Ishikawa (cell line): ENCODE data around the gene POFUT1.

Experiments used
- CREB1 ChIP-seq: IDR thresholded peaks from 2 replicates; pipeline ENCODE4 v1.6.1; 2012; ENCODE audit warnings: low read depth
- EP300 ChIP-seq: IDR thresholded peaks from 2 replicates; pipeline ENCODE4 v1.6.1; 2012; ENCODE audit warnings: borderline replicate concordance
- FOXM1 ChIP-seq: IDR thresholded peaks from 2 replicates; pipeline ENCODE4 v1.6.1; 2012; ENCODE audit warnings: low read depth, borderline replicate concordance
- TAF1 ChIP-seq: IDR thresholded peaks from 2 replicates; pipeline ENCODE4 v1.6.1; 2012; ENCODE audit warnings: low read depth, mild to moderate bottlenecking
- TCF12 ChIP-seq: IDR thresholded peaks from 2 replicates; pipeline ENCODE4 v1.6.1; 2012; ENCODE audit warnings: low read depth
- TEAD4 ChIP-seq: IDR thresholded peaks from 2 replicates; pipeline ENCODE4 v1.6.1; 2012
- TF ChIP-seq, protein P1 (sequence below): IDR thresholded peaks from 2 replicates; pipeline ENCODE4 v1.6.1; 2012

DNA sequence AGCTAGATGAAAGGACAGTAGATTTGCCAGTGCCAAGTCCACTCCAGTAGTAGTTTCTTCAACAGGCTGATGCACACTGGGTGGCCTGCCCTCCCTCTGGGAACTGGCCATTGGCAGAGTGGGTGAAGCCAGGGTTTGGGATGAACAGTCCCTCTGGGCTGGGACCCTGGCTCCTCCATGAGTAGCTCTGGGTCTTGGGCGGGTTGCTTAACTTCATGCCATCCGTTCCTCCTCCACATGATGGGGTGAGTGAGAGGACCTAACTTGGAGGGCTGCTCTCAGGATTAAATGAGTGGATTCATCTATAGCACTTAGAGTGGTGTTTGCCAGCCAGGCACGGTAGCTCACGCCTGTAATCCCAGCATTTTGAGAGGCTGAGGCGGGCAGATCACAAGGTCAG, 47.3 kb upstream of the POFUT1 start:
- TF ChIP-seq EP300 (no peak), TAF1 (no peak), TEAD4 (no peak), CREB1 (no peak), TCF12 (no peak), FOXM1 (no peak)
- TF ChIP-seq, protein P1, sequence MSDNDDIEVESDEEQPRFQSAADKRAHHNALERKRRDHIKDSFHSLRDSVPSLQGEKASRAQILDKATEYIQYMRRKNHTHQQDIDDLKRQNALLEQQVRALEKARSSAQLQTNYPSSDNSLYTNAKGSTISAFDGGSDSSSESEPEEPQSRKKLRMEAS = no peak
